Measurements from ENCODE around the gene LY9. TPM values are rescaled to one million over a fixed set of nuclear protein-coding genes. Genes with fewer than 3 reads are reported as not detected.

The LY9 gene
- total and polyA plus RNA-seq, 2 of the 13 experiments (the other 11 are each of a cell fraction or from before 2014, with no cell fraction given) = not detected

- H3K36me3 ChIP-seq (replicated peaks in 1 of 2; ENCODE audit: control insufficient read depth in 1 of 2, insufficient read depth in 2 of 2, low read length in 2 of 2) = no peaks in the 10 kb centered on the region
- no peak overlapping the region for H3K27ac ChIP-seq (ENCODE audit: extremely low read length, insufficient read depth, low read length)
- H3K4me3 ChIP-seq (replicated peaks in 1 of 3; ENCODE audit: insufficient read depth in 1 of 3, low read depth in 2 of 3, low read length in 3 of 3) = no peak overlapping the region
- ATAC-seq (no peak), DNase-seq (ENCODE audit: low spot score) (no peak), FAIRE-seq (no peak)
- in situ Hi-C loops (cut with HindIII; ENCODE audit: extremely low pct_ligation_motif_present, low pct_unique_long_range_greater_than_20kb) (no loop called here), intact Hi-C loops (cut with micrococcal nuclease; ENCODE audit: unreplicated experiment) (no loop called here)
- peaks cover 2 to 4% of the 10 kb centered on the region in 2 experiments; a peak in 3 of 5 replicates for H3K27me3 ChIP-seq (ENCODE audit: control insufficient read depth in 1 of 2, insufficient read depth in 2 of 2, low read length in 2 of 2)
- BruUV-seq (replicated peaks) = no TSS peak
- no peaks in the 10 kb centered on the region for H3K4me1 ChIP-seq (ENCODE audit: insufficient read depth, low read length)
- H3K9ac ChIP-seq (ENCODE audit: insufficient read depth, low read depth, low read length) = no peak overlapping the region
- ChIA-PET POLR2A (no interaction called here), CTCF (ENCODE audit: low intra/inter-chr PET ratio, low total read pairs) (no interaction called here)
- no peaks in the 10 kb centered on the region for H3K9me3 ChIP-seq (ENCODE audit: low read length)
- no peak overlapping the region for H2AFZ ChIP-seq (ENCODE audit: low read length)
- H3K4me2 ChIP-seq (ENCODE audit: low read depth, low read length) = no peak overlapping the region
- H3K79me2 ChIP-seq (ENCODE audit: insufficient read depth, low read length) = no peaks in the 10 kb centered on the region
- 2% methylated on average over 3 of the region's 3 CpGs for WGBS (ENCODE audit: low lambda C conversion rate)
- TF ChIP-seq ZNF646 (CRISPR knock-in tag; IDR thresholded peaks at IDR 0.05) (no peak), CSRNP1 (CRISPR knock-in tag; IDR thresholded peaks at IDR 0.05) (no peak), PBX2 (CRISPR knock-in tag; IDR thresholded peaks at IDR 0.05) (no peak), ATAD3A (CRISPR knock-in tag; IDR thresholded peaks at IDR 0.05) (no peak), SMARCC2 (IDR thresholded peaks at IDR 0.05) (no peak), KMT2B (CRISPR knock-in tag; IDR thresholded peaks at IDR 0.05) (no peak), ATF7 (IDR thresholded peaks at IDR 0.05) (no peak), ATF7 (CRISPR knock-in tag; IDR thresholded peaks at IDR 0.05) (no peak), ATF2 (CRISPR knock-in tag; IDR thresholded peaks at IDR 0.05) (no peak)
- H4K20me1 ChIP-seq (ENCODE audit: insufficient read depth, low read length) = no peaks in the 10 kb centered on the region
These were observed 43.6 kb upstream of the LY9 start for GRCh38 chr1:160752406-160752805.

Measured in HepG2 (cell line).